CD4-positive, alpha-beta T cell treated with Interleukin-6 at 100 ng/mL for 8 hours (primary cell): ENCODE measurements around the gene DAB2.

Source experiments
- DNase-seq: peaks from one replicate; pipeline ENCODE4 v3.0.0-alpha.2; 2020; ENCODE audit warnings: mixed read lengths, low spot score

Gene DAB2

DNA sequence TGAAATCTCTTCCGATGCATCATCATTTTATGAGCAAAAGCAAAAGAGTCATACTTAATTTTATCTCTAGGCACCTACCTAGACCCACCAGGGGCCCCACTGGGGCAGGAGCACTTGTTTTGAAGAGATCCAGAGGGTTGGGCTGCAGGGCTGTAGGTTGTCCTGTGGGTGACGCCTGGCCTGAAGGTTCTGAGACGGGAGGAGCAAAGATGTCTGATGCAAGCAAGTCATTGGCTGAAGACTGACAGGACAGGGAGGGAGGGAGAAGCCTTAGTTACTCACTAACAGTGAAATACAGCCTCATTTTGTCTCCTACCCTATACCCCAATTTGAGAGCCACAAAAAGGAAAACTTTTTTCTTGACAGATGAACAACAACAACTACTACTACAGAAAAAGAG, 43.4 kb downstream of the DAB2 start:
- no peak for DNase-seq

GRCh38 chr5:39379693-39380092, 45.1 kb downstream of the DAB2 start:
- DNase-seq, result no peak

- no peak for DNase-seq
Observed at GRCh38 chr5:39377613-39378012, 47.2 kb downstream of the DAB2 start.

DNA sequence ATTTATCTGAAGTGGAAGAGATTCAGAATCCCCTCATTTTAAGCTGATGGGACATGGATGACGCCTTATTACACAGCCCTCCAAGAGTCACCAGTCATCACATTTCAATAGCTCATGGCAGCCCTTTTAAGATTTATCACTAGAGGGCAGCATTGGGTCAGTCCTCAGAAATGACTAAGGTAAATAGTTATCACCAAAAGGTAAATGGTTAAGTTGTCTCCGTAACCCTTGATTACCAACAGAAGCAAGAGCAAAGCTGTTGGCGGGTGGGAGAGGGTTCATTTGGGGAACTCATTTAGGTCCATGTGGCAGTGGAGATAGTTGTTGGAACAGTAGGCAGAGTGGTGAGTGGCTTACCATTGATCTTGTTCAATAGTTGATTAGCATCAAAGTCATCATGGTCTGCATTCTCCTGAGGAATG, 48.5 kb downstream of the DAB2 start:
- DNase-seq, result peak; percentile 24

- no peak for DNase-seq
Observed at GRCh38 chr5:39373791-39374190, 51.0 kb downstream of the DAB2 start.

- no peak for DNase-seq
Observed at GRCh38 chr5:39371367-39371635, 53.5 kb downstream of the DAB2 start.

DNA sequence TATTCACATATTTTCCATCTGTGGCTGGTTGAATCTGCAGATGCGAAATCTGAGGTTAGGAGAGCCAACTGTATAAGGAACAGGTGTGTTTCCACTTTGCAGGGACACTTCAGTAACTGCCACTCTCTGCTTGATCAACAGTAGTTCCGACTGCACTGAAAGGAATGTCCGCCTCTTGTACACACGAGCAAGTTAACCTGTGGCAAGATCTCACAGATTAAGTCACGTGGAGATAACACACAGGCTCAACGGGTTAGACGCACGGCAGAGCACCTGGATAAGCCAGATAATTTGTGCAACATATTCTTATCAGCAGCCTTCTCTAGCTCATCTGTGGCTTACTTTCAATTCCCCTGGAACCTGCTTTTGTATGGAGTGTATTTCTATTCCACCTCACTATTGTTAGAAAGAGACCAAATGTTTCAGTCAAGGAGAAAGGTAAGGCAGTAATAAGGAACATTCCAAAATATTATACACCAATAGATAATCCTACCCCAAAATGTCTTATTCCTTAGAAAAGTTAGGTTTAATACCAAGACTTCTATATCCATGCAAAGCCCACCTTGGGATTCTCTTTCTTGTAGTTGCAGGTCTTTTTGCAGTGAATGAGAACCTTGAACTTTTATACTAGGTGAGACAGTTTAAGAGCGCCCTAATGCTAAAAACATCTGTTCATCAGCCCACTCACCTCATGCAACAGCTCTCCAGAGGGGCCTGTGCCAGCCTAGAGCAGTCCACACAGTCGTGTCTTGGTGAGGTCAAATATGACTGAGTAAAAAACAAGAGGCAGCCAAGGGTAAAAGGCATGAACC, 54.0 kb downstream of the DAB2 start:
- no peak for DNase-seq

DNA sequence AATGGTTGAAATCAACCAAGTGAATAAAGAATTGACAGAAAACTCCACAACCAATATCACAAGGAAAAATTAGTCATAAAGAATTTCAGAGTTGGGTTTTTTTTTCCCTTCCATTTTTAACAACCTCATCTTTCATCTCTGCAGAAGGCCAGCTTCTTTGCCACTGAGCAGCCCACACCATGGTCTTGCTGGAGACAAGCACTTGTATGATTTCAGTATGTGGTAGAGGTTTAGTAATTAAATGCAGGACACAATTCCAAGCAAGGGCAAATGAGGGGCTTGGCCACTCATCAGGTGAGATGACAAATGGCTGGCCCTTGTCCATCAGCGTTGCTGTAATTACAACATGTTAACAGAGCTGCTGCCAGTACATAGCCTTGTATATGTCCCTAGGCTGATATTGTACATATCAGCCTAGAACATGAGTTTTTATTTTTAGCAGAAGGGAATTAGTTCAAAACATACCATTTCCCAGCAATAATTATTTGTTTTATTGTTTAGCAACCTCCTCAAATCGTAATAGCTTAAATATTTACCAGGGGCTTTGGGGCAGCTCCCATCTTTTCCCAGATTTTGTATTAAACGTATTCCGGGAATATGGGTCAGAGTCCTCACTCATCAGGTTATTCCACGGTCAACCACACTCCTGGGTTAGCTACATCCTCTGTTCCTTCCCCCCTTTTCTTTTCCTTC, 55.5 kb downstream of the DAB2 start:
- no peak for DNase-seq

GRCh38 chr5:39368116-39368515, 56.7 kb downstream of the DAB2 start:
- no peak for DNase-seq

- DNase-seq, result no peak
Observed at GRCh38 chr5:39367711-39368110, 57.1 kb downstream of the DAB2 start.

DNA sequence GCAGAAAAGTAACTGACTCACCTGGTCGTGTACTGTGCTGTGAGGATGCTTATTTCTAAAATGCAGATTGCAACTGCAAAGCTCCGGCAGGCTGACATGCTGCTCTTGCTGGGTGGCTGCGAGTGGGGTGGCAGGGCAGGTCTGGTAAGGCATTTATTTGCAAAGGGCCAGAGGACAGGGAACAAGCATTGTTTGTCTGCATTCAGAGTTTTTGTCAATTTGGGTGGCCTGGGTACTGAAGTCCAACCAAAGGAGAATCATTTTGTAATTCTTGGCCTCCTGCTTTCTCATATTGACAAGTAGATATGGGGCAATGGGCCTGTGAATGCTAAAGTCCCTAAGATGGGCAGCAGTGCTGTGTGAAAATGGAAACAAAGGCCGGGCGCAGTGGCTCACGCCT, 60.4 kb downstream of the DAB2 start, which contains the start of gene C9:
Gene C9 (minus strand): TSS at position 129 of the 400 bp plus-strand sequence. CDS start 31 bp downstream, at position 98.
- no peak for DNase-seq

- DNase-seq, result no peak
Observed at GRCh38 chr5:39363217-39363616, 61.6 kb downstream of the DAB2 start.

DNA sequence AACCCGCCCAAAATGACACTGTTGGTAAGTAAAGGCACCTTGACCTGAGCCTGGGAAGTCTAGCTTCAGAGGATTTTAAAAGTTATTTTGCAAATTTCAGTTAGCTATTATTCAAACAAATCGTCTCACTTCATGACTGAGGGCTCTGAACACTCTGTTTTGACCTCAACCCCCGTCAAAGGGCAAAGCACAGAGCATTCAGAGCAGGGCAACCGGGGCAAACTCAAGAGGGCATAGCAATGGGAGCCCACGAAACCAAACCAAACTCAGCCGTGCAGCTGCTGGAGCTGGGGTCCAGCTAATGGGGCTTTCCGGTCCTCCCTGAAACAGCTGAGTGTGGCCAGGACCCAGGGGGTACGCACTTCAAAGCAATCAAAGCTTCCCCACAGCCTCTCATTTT, 62.1 kb downstream of the DAB2 start:
- DNase-seq, result no peak

GRCh38 chr5:39361306-39361705, 63.5 kb downstream of the DAB2 start:
- DNase-seq, result no peak

DNA sequence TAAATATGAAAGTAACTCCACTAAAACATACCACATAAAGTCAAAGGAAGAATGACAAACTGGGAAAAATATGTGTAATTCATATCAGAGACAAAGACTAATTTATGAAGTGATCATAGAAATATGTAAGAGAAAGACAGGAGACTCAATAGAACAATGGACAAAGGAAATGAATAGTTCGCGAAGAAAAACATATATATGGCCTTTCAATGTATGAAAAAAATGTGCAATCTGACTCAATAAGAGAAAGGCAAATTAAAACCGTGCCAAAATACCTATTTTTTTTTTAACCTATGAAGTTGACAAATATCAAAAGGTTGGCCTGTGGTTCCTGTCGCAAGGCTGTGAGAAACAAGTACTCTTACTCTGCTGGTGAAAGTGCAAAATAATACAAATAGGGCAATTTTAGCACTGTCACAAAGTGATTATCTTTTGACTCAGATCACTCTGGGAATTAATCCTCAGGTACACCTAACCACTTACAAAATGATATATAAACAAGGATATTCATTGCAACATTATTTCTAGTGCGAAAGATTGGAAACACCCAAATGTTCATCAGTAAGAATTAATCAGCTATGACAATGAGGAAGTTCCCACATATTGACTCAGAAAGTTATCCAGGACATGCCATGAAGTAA, 64.2 kb downstream of the DAB2 start:
- no peak for DNase-seq

GRCh38 chr5:39356263-39356662, 68.5 kb downstream of the DAB2 start:
- DNase-seq, result no peak

DNA sequence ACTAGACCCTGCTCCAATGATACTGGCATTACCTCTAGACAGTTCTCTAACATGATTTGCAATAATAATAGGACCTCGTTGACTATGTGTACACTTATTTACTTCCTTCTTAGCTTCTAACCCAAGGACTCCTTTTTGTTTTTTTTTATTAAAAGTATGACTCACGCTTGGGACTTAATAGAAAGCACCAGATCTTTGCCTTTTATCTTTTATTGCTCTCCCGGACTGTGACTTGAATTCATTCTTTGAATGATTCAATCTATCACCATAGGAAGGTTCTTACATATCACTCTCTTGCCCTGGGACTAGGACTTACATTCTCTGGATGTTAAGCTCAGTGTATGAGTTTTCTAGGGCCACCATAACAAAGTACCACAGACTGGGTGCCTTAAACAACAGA, 69.5 kb downstream of the DAB2 start:
- DNase-seq, result no peak

- DNase-seq, result no peak
Observed at GRCh38 chr5:39353717-39354399, 70.9 kb downstream of the DAB2 start.

- no peak for DNase-seq
Observed at GRCh38 chr5:39352951-39353350, 71.8 kb downstream of the DAB2 start.

GRCh38 chr5:39352170-39352569, 72.6 kb downstream of the DAB2 start:
- DNase-seq, result no peak

DNA sequence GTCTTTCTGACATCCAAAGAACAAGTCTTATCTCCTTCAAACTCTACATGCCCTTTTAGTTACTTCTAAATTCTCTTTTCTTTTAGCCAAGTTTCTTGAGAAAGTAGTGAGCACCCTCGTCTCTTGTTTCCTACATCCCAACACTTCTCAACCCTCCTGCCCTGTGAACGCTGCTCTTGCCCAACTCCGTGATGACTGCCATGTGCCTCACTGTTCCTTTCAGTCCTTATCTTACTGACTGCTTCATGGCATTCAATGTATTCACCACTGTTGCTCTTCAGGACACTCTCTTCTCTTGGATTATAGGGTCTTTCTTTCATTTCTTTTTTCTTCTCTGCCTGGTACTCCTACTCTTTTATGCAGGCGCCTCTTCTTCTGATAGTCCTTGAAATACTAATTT, 75.3 kb downstream of the DAB2 start:
- no peak for DNase-seq

DNA sequence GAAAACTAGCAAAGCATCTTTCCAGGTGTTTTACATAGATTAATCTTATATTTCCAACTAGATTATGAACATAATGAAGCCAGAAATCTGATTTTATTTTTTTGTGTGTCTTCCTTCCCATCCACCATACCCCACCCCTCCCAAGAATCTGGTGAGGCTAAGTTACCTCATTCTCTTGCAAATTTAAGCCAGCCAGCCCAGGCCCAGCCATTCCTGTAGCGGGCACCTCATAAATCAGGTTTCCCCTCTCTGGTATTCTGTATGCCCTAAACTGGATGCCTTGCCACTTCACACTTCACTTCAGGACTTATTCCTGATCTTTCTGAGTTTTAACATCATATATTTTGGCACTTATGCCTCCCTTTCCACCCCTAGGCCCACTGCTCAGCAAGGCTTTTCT, 82.3 kb downstream of the DAB2 start:
- DNase-seq, result no peak

DNA sequence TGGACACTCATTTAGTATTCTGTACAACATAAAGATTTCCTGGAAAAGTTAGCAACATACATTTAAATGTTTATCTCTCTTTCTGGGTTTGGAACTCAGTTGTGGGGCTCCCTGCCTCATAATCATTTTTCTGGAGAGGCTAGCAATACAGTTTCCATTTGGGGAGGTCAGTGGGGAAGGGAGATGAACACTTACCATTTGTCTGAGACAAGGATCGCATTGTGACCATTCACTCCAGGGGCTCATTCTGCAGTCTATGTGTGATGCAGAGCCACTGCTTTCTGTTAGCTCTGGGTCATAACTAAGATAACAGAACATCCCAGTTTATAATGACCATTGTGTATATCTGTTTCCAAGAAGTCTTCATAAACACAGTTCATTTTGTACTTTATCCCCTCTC, 82.9 kb downstream of the DAB2 start:
- DNase-seq, result no peak
